Fibroblast of skin of right biceps (primary cell): ENCODE measurements around the gene TCFL5.

Experiments
- DNase-seq: peaks from one replicate; pipeline ENCODE4 v3.0.0-alpha.2; 2013

TCFL5 gene

GRCh38 chr20:62894261-62894660, 32.6 kb upstream of the TCFL5 start:
- DNase-seq, result no peak

GRCh38 chr20:62893700-62894099, 32.1 kb upstream of the TCFL5 start:
- DNase-seq, result no peak

- DNase-seq, result no peak
Measured at GRCh38 chr20:62892348-62893304, 31.0 kb upstream of the TCFL5 start.

- DNase-seq, result peak; percentile 23
Measured at GRCh38 chr20:62891111-62891510, 29.5 kb upstream of the TCFL5 start.

- DNase-seq, result no peak
Measured at GRCh38 chr20:62890444-62890843, 28.8 kb upstream of the TCFL5 start.

- DNase-seq, result no peak
Measured at GRCh38 chr20:62889871-62890270, 28.2 kb upstream of the TCFL5 start.

GRCh38 chr20:62889411-62889810, 27.8 kb upstream of the TCFL5 start:
- DNase-seq, result no peak

GRCh38 chr20:62888910-62889309, 27.3 kb upstream of the TCFL5 start:
- no peak for DNase-seq

- no peak for DNase-seq
Measured at GRCh38 chr20:62888406-62888805, 26.8 kb upstream of the TCFL5 start.

- DNase-seq, result no peak
Measured at GRCh38 chr20:62887860-62888239, 26.2 kb upstream of the TCFL5 start.

GRCh38 chr20:62887152-62887859, 25.7 kb upstream of the TCFL5 start:
- peak; percentile 94 for DNase-seq

- no peak for DNase-seq
Measured at GRCh38 chr20:62886709-62887058, 25.1 kb upstream of the TCFL5 start.

- DNase-seq, result no peak
Measured at GRCh38 chr20:62885896-62886708, 24.5 kb upstream of the TCFL5 start.

GRCh38 chr20:62885046-62885895, 23.6 kb upstream of the TCFL5 start:
- no peak for DNase-seq

- no peak for DNase-seq
Measured at GRCh38 chr20:62884556-62884955, 22.9 kb upstream of the TCFL5 start.

- DNase-seq, result no peak
Measured at GRCh38 chr20:62882426-62882825, 20.8 kb upstream of the TCFL5 start.

- DNase-seq, result no peak
Measured at GRCh38 chr20:62881662-62882395, 20.2 kb upstream of the TCFL5 start.

GRCh38 chr20:62880935-62881661, 19.5 kb upstream of the TCFL5 start:
- DNase-seq, result no peak

- no peak for DNase-seq
Measured at GRCh38 chr20:62880147-62880934, 18.7 kb upstream of the TCFL5 start.
